ENCODE data around the gene BABAM1. TPM values are rescaled to one million over a fixed set of nuclear protein-coding genes. Genes with fewer than 3 reads are reported as not detected.

The BABAM1 gene
- total RNA-seq, 1 experiment from 2014 or later: 93.3 TPM

DNA sequence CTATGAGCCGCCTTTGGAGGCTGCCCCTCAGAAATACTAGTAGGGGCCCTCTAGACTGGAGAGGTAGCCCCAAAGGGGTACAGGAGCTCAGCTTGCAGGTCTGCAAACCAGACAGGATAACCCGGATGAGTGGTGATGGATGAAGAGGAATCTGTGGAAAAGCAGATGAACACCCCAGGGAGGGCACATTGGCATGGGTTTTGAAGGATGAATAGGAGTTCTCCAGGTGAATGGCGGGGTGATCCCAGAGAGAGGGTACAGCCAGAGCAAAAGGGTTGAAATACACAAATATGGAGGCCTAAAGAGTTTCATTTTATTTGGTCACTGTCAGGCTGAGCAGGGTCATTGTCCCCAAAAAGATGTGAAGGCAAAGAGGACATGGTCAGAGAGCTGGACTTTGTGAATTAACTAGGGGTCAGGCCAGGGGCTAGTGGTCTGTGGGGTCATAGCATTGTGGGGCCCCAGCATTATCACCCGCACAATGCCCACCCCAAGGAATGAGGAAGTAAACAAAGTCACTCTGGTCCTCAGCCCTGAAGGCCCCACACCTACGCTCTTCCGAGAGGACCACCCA is 26.3 kb upstream of the BABAM1 start:
- H3K4me3 ChIP-seq (replicated peaks in 1 of 2; ENCODE audit: low read depth in 1 of 2, low read length in 2 of 2): no peak overlapping the region
- no peak overlapping the region for H3K9ac ChIP-seq (ENCODE audit: low read length)
- POLR2A ChIA-PET: no interaction called here
- peaks cover 0 to 4% of the 10 kb centered on the region in 2 experiments; a peak in 1 of 4 replicates for H3K36me3 ChIP-seq (ENCODE audit: control insufficient read depth in 1 of 2, insufficient read depth in 2 of 2, low read length in 2 of 2)
- no peaks in the 10 kb centered on the region for H3K9me3 ChIP-seq (ENCODE audit: control insufficient read depth in 1 of 2, insufficient read depth in 1 of 2, low read depth in 1 of 2, low read length in 2 of 2)
- H3K9me2 ChIP-seq (ENCODE audit: insufficient read depth): no peaks in the 10 kb centered on the region
- CTCF ChIA-PET: no interaction called here
- H3K27ac ChIP-seq (ENCODE audit: low read depth, low read length): no peak overlapping the region; the same call in 1 of the 2 replicates
- H3K27me3 ChIP-seq (ENCODE audit: insufficient read depth, low read length): no peaks in the 10 kb centered on the region
- H2AFZ ChIP-seq (ENCODE audit: low read depth, low read length, poor library complexity, severe bottlenecking): no peak overlapping the region
- no TSS peak for BruUV-seq (replicated peaks)
- no peak for TF ChIP-seq ZNF274 (IDR thresholded peaks at IDR 0.05; ENCODE audit: low read depth, low read length)
- TF ChIP-seq EGR1 (IDR thresholded peaks at IDR 0.05; ENCODE audit: low read depth): no peak
- no peak for TF ChIP-seq RAD21 (IDR thresholded peaks at IDR 0.05; ENCODE audit: low read depth)
- no peak for TF ChIP-seq SP1 (IDR thresholded peaks at IDR 0.05; ENCODE audit: low read depth)
- TF ChIP-seq, protein P1, sequence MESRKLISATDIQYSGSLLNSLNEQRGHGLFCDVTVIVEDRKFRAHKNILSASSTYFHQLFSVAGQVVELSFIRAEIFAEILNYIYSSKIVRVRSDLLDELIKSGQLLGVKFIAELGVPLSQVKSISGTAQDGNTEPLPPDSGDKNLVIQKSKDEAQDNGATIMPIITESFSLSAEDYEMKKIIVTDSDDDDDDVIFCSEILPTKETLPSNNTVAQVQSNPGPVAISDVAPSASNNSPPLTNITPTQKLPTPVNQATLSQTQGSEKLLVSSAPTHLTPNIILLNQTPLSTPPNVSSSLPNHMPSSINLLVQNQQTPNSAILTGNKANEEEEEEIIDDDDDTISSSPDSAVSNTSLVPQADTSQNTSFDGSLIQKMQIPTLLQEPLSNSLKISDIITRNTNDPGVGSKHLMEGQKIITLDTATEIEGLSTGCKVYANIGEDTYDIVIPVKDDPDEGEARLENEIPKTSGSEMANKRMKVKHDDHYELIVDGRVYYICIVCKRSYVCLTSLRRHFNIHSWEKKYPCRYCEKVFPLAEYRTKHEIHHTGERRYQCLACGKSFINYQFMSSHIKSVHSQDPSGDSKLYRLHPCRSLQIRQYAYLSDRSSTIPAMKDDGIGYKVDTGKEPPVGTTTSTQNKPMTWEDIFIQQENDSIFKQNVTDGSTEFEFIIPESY (IDR thresholded peaks at IDR 0.05; ENCODE audit: extremely low read depth, insufficient replicate concordance, low read length): no peak
- no peak for TF ChIP-seq JUND (IDR thresholded peaks at IDR 0.05)
- TF ChIP-seq, protein P2, sequence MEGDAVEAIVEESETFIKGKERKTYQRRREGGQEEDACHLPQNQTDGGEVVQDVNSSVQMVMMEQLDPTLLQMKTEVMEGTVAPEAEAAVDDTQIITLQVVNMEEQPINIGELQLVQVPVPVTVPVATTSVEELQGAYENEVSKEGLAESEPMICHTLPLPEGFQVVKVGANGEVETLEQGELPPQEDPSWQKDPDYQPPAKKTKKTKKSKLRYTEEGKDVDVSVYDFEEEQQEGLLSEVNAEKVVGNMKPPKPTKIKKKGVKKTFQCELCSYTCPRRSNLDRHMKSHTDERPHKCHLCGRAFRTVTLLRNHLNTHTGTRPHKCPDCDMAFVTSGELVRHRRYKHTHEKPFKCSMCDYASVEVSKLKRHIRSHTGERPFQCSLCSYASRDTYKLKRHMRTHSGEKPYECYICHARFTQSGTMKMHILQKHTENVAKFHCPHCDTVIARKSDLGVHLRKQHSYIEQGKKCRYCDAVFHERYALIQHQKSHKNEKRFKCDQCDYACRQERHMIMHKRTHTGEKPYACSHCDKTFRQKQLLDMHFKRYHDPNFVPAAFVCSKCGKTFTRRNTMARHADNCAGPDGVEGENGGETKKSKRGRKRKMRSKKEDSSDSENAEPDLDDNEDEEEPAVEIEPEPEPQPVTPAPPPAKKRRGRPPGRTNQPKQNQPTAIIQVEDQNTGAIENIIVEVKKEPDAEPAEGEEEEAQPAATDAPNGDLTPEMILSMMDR (IDR thresholded peaks at IDR 0.05 in 2 of 3, conservative IDR thresholded peaks at IDR 0.05 in 1 of 3; ENCODE audit: borderline replicate concordance in 1 of 3, insufficient read depth in 1 of 3, low read depth in 2 of 3, low read length in 2 of 3): no peak
- no peak for TF ChIP-seq CEBPB (IDR thresholded peaks at IDR 0.05; ENCODE audit: low read depth)
- TF ChIP-seq, protein P3, sequence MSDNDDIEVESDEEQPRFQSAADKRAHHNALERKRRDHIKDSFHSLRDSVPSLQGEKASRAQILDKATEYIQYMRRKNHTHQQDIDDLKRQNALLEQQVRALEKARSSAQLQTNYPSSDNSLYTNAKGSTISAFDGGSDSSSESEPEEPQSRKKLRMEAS (IDR thresholded peaks at IDR 0.05): no peak
- no peak for TF ChIP-seq ELF1 (IDR thresholded peaks at IDR 0.05; ENCODE audit: borderline replicate concordance, low read depth)
- no peak for TF ChIP-seq POLR2AphosphoS5 (IDR thresholded peaks at IDR 0.05; ENCODE audit: low read depth, low read length)
- TF ChIP-seq, protein P4, sequence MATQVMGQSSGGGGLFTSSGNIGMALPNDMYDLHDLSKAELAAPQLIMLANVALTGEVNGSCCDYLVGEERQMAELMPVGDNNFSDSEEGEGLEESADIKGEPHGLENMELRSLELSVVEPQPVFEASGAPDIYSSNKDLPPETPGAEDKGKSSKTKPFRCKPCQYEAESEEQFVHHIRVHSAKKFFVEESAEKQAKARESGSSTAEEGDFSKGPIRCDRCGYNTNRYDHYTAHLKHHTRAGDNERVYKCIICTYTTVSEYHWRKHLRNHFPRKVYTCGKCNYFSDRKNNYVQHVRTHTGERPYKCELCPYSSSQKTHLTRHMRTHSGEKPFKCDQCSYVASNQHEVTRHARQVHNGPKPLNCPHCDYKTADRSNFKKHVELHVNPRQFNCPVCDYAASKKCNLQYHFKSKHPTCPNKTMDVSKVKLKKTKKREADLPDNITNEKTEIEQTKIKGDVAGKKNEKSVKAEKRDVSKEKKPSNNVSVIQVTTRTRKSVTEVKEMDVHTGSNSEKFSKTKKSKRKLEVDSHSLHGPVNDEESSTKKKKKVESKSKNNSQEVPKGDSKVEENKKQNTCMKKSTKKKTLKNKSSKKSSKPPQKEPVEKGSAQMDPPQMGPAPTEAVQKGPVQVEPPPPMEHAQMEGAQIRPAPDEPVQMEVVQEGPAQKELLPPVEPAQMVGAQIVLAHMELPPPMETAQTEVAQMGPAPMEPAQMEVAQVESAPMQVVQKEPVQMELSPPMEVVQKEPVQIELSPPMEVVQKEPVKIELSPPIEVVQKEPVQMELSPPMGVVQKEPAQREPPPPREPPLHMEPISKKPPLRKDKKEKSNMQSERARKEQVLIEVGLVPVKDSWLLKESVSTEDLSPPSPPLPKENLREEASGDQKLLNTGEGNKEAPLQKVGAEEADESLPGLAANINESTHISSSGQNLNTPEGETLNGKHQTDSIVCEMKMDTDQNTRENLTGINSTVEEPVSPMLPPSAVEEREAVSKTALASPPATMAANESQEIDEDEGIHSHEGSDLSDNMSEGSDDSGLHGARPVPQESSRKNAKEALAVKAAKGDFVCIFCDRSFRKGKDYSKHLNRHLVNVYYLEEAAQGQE (IDR thresholded peaks at IDR 0.05; ENCODE audit: low read depth): no peak
- TF ChIP-seq ZFX (IDR thresholded peaks at IDR 0.05): no peak
- TF ChIP-seq SIN3A (IDR thresholded peaks at IDR 0.05; ENCODE audit: low read depth): no peak
- TF ChIP-seq TCF7L2 (IDR thresholded peaks at IDR 0.05; ENCODE audit: borderline replicate concordance, extremely low read depth, insufficient read depth, insufficient read length): no peak
- no peak for DNase-seq (ENCODE audit: low read depth, low spot score)
- H4K20me1 ChIP-seq (ENCODE audit: insufficient read depth): no peaks in the 10 kb centered on the region
- H3K4me2 ChIP-seq (ENCODE audit: low read length): no peak overlapping the region
- H3K79me2 ChIP-seq (ENCODE audit: insufficient read depth, low read length): peaks cover 51% of the 10 kb centered on the region
- ATAC-seq: no peak
- RAD21 ChIA-PET (ENCODE audit: low non-redundant PET in 1 of 2, low total read pairs in 2 of 2, uncharacterized antibody in 2 of 2, unreplicated experiment in 2 of 2): no interaction called here
- intact Hi-C loops (cut with micrococcal nuclease): no loop called here
- H3K4me1 ChIP-seq (ENCODE audit: control insufficient read depth in 1 of 2, insufficient read depth in 2 of 2, low read length in 2 of 2): peaks cover 24 to 47% of the 10 kb centered on the region in 2 experiments
